Skeletal muscle tissue (tissue), 4 donors: ENCODE results near the gene PFDN6. TPM values are rescaled to one million over a fixed set of nuclear protein-coding genes. Genes with fewer than 3 reads are reported as not detected.

Experiments used
- H3K27ac ChIP-seq: one replicate; pipeline ENCODE4 v1.7.0; 2013; ENCODE audit warnings: mild to moderate bottlenecking, low read depth, low read length, inconsistent platforms
- H3K27me3 ChIP-seq, 3 donors: one replicate each; pipeline ENCODE4 v1.7.0; 2013; ENCODE audit warnings: low read length in 3 of 3; ENCODE audit not compliant: control insufficient read depth in 3 of 3, insufficient read depth in 3 of 3
- H3K36me3 ChIP-seq, 3 donors: one replicate each; pipeline ENCODE4 v1.7.0; 2013; ENCODE audit warnings: low read length in 3 of 3; ENCODE audit not compliant: control insufficient read depth in 3 of 3, insufficient read depth in 3 of 3
- H3K4me1 ChIP-seq, 3 donors: one replicate each; pipeline ENCODE4 v1.7.0; 2013; ENCODE audit warnings: low read length in 3 of 3, mild to moderate bottlenecking in 3 of 3; ENCODE audit not compliant: control insufficient read depth in 3 of 3, insufficient read depth in 3 of 3
- H3K4me3 ChIP-seq, 3 donors: one replicate each; pipeline ENCODE4 v1.7.0; 2013; ENCODE audit warnings: low read length in 3 of 3
- H3K9ac ChIP-seq, 3 donors: one replicate each; pipeline ENCODE4 v1.7.0; 2013; ENCODE audit warnings: low read length in 3 of 3, mild to moderate bottlenecking in 3 of 3, moderate library complexity in 2 of 3, low read depth in 1 of 3
- H3K9me3 ChIP-seq, 3 donors: one replicate each; pipeline ENCODE4 v1.7.0; 2013; ENCODE audit warnings: low read length in 3 of 3; ENCODE audit not compliant: control insufficient read depth in 3 of 3
- total RNA-seq: library from RNA; depleted of rRNA; stranded (reverse); fragments of >200 nt; gene quantifications from one replicate; pipeline ENCODE4 v1.2.3, GENCODE V29; 2014
- donor health status: Osteomylitis.

PFDN6 gene
- total RNA-seq, 1 donor from 2014 or later = 27.1 TPM

GRCh38 chr6:33304216-33304615, 14.8 kb downstream of the PFDN6 start:
- H3K4me3 ChIP-seq = no peak overlapping the region
- no peaks in the 10 kb centered on the region for H3K27me3 ChIP-seq
- H3K9ac ChIP-seq = no peak overlapping the region
- H3K36me3 ChIP-seq = peaks cover 12 to 21% (median 21%) of the 10 kb centered on the region in 3 donors
- no peak overlapping the region for H3K27ac ChIP-seq
- H3K9me3 ChIP-seq = no peaks in the 10 kb centered on the region
- H3K4me1 ChIP-seq = peaks cover 5 to 9% (median 6%) of the 10 kb centered on the region in 3 donors

GRCh38 chr6:33305052-33305451, 15.7 kb downstream of the PFDN6 start:
- H3K4me1 ChIP-seq = peaks cover 1 to 2% (median 1%) of the 10 kb centered on the region in 3 donors
- H3K9me3 ChIP-seq = no peaks in the 10 kb centered on the region
- no peak overlapping the region for H3K9ac ChIP-seq
- peaks cover 12 to 21% (median 21%) of the 10 kb centered on the region in 3 donors for H3K36me3 ChIP-seq
- no peak overlapping the region for H3K4me3 ChIP-seq
- no peaks in the 10 kb centered on the region for H3K27me3 ChIP-seq
- no peak overlapping the region for H3K27ac ChIP-seq

- H3K27ac ChIP-seq = no peak overlapping the region
- H3K9me3 ChIP-seq = no peaks in the 10 kb centered on the region
- H3K9ac ChIP-seq = no peak overlapping the region
- H3K36me3 ChIP-seq = peaks cover 14 to 21% (median 21%) of the 10 kb centered on the region in 3 donors
- no peaks in the 10 kb centered on the region for H3K27me3 ChIP-seq
- H3K4me1 ChIP-seq = no peaks in the 10 kb centered on the region
- no peak overlapping the region for H3K4me3 ChIP-seq
These were observed 17.0 kb downstream of the PFDN6 start for GRCh38 chr6:33306356-33306755.

- peaks cover 0 to 7% (median 5%) of the 10 kb centered on the region in 3 donors for H3K36me3 ChIP-seq
- peak overlapping the region; percentile 91 for H3K27ac ChIP-seq
- H3K27me3 ChIP-seq = no peaks in the 10 kb centered on the region
These were observed 23.1 kb downstream of the PFDN6 start for GRCh38 chr6:33312361-33313104.

GRCh38 chr6:33313105-33313708, 23.8 kb downstream of the PFDN6 start:
- Histone ChIP-seq H3K27me3 (no peaks in the 10 kb centered on the region), H3K36me3 (peaks cover 0 to 7% (median 4%) of the 10 kb centered on the region in 3 donors), H3K27ac (peak overlapping the region; percentile 91), H3K4me3 (peak overlapping the region; percentile 92 to 99 (median 96)), H3K9ac (peak overlapping the region; percentile 95 to 97 (median 96)), H3K9me3 (no peaks in the 10 kb centered on the region), H3K4me1 (peaks cover 30 to 52% (median 31%) of the 10 kb centered on the region in 3 donors)

More at GRCh38 chr6:33312361-33313104, 23.1 kb downstream of the PFDN6 start:
- peak overlapping the region; percentile 92 to 99 (median 96) for H3K4me3 ChIP-seq
- H3K9me3 ChIP-seq = no peaks in the 10 kb centered on the region
- H3K4me1 ChIP-seq = peaks cover 28 to 50% (median 29%) of the 10 kb centered on the region in 3 donors
- H3K9ac ChIP-seq = peak overlapping the region; percentile 95 to 97 (median 96)

GRCh38 chr6:33313709-33314514, 24.5 kb downstream of the PFDN6 start, which contains the start of gene TAPBP:
TSS of gene TAPBP (minus strand) at chr6:33314078. CDS start at chr6:33314041, 37 bp downstream.
- H3K9me3 ChIP-seq = no peaks in the 10 kb centered on the region
- no peaks in the 10 kb centered on the region for H3K27me3 ChIP-seq
- peak within 1 kb of the TSS; percentile 95 to 97 (median 96) for H3K9ac ChIP-seq
- peaks cover 5 to 9% (median 5%) of the 10 kb centered on the region in 3 donors for H3K36me3 ChIP-seq
- H3K4me1 ChIP-seq = peaks cover 38 to 59% (median 38%) of the 10 kb centered on the region in 3 donors
- H3K27ac ChIP-seq = peak within 1 kb of the TSS; percentile 91
- H3K4me3 ChIP-seq = peak within 1 kb of the TSS; percentile 92 to 99 (median 96)

- no peaks in the 10 kb centered on the region for H3K27me3 ChIP-seq
- H3K4me3 ChIP-seq = peak overlapping the region; percentile 92 to 99 (median 96)
- peaks cover 9 to 15% (median 11%) of the 10 kb centered on the region in 3 donors for H3K36me3 ChIP-seq
- no peaks in the 10 kb centered on the region for H3K9me3 ChIP-seq
- peak overlapping the region in 2 of 3 donors; percentile 96 to 97 for H3K9ac ChIP-seq
- H3K4me1 ChIP-seq = peaks cover 38 to 64% (median 38%) of the 10 kb centered on the region in 3 donors
- H3K27ac ChIP-seq = peak overlapping the region; percentile 91
These were observed 25.1 kb downstream of the PFDN6 start for GRCh38 chr6:33314515-33314942.

GRCh38 chr6:33314943-33315792, 25.8 kb downstream of the PFDN6 start:
- H3K4me1 ChIP-seq = peaks cover 40 to 69% (median 44%) of the 10 kb centered on the region in 3 donors

More at GRCh38 chr6:33314943-33315792, 25.8 kb downstream of the PFDN6 start:
- H3K4me3 ChIP-seq = peak overlapping the region; percentile 92 to 99 (median 96)
- no peaks in the 10 kb centered on the region for H3K27me3 ChIP-seq
- H3K27ac ChIP-seq = peak overlapping the region; percentile 91
- H3K9me3 ChIP-seq = no peaks in the 10 kb centered on the region
- peak overlapping the region in 2 of 3 donors; percentile 96 to 97 for H3K9ac ChIP-seq
- peaks cover 16 to 22% (median 17%) of the 10 kb centered on the region in 3 donors for H3K36me3 ChIP-seq
